ENCODE measurements around the gene ZNF195.

GRCh38 chr11:3339340-3339624, 39.7 kb downstream of the ZNF195 start:
- TF ChIP-seq CTCF (IDR thresholded peaks at IDR 0.05; ENCODE audit: control extremely low read depth in 1 of 3, insufficient read depth in 1 of 3, low read depth in 1 of 3, low read length in 3 of 3) (no peak), BRCA1 (IDR thresholded peaks at IDR 0.05; ENCODE audit: low read depth, low read length) (no peak), POLR2AphosphoS5 (IDR thresholded peaks at IDR 0.05; ENCODE audit: low read depth, low read length) (no peak), E2F6 (IDR thresholded peaks at IDR 0.05) (no peak), RAD21 (IDR thresholded peaks at IDR 0.05 in 1 of 2, conservative IDR thresholded peaks at IDR 0.05 in 1 of 2; ENCODE audit: low read depth in 2 of 2, low read length in 2 of 2) (no peak), GTF2F1 (IDR thresholded peaks at IDR 0.05; ENCODE audit: borderline replicate concordance, low read depth, low read length) (no peak), POLR2A (IDR thresholded peaks at IDR 0.05; ENCODE audit: control extremely low read depth in 1 of 2, low read depth in 2 of 2, low read length in 2 of 2) (no peak), EZH2 (IDR thresholded peaks at IDR 0.05; ENCODE audit: low read depth, low read length, severe bottlenecking) (no peak), CBX8 (IDR thresholded peaks at IDR 0.05; ENCODE audit: borderline replicate concordance, low read depth, low read length) (no peak), SIRT6 (IDR thresholded peaks at IDR 0.05; ENCODE audit: low read length) (no peak), YY1 (IDR thresholded peaks at IDR 0.05; ENCODE audit: low read depth, low read length) (no peak), CHD2 (IDR thresholded peaks at IDR 0.05; ENCODE audit: low read length) (no peak)

All from H1 (cell line).